ENCODE results near the gene PDE6D. TPM values are rescaled to one million over a fixed set of nuclear protein-coding genes. Genes with fewer than 3 reads are reported as not detected.
"Not testable (repeated sequence)": the region's sequence is repeated elsewhere in the genome, so short reads cannot be mapped to it uniquely, and the experiment has no call there.

The PDE6D gene
- total RNA-seq, 1 experiment from 2014 or later: 31.4 TPM

DNA sequence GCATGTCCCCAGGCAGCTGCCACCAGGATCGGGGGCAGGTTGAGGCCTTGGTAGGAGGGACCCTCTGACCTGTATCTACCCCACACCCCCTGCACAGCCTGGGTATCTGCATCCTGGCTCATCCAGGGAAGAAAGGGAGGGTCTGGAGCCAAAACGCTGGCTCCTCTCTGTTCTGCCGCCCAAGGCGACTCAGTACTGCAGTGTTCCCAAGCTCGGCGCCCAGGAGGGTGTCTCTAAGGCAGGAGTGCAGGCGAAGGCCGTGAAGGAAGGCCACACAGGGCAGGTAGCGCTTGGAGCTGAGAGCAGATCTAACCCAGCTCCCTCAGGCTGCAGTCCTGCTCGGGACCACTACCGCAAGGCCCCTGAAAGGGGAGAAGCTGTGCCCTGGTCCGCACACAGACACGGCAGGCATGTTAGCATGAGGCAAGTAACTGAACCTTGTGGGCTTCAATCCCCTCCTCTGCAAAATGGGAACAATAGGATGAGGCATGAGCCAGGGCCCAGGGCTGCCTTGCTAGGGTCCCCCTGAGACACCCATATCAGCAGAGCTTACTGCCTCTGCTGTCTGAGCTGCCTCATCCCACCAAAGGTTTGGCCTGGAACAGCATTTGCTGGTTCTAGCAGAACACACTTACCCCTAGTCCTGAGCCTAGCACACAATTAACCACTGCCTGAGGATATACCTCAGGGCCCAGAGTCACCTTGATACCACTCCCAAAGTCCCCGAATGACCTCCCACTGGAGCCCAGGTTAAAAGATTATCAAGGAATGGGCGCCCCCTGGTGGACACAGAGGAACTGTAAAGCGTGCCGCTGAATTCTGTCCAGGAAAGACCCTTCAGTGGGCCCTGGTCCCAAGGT is 66.2 kb downstream of the PDE6D start:
- no peak; the same call in none of the 2 replicates for TF ChIP-seq POLR2AphosphoS5 (IDR thresholded peaks at IDR 0.05; ENCODE audit: low read depth, low read length)
- 0 out of 2 replicates have a peak, but pooled peaks have one; percentile 21 for TF ChIP-seq SIN3A (IDR thresholded peaks at IDR 0.05; ENCODE audit: borderline replicate concordance, insufficient read depth, low read depth, low read length)
- TF ChIP-seq CTCF (IDR thresholded peaks at IDR 0.05): peak; percentile 91
- no peak; the same call in 1 of the 2 replicates for TF ChIP-seq TCF7L2 (IDR thresholded peaks at IDR 0.05; ENCODE audit: low read depth, low read length)
- peak overlapping the region; percentile 83 for H3K27ac ChIP-seq (ENCODE audit: low read length)
- DNase-seq (ENCODE audit: low read depth, low spot score) (no peak), ATAC-seq (peak; percentile 51)
- BruUV-seq (replicated peaks): no TSS peak
- H3K9me3 ChIP-seq (ENCODE audit: control insufficient read depth, insufficient read depth, low read depth, low read length): no peaks in the 10 kb centered on the region
- ChIA-PET CTCF (interaction anchor here (0.6 to 2.7 kb wide), 18 partner anchors 15 to 150 kb away, joined by 3 to 74 read pairs (median 3); no protein-coding TSS in a partner anchor), POLR2A (interaction anchor here (0.6 to 1.3 kb wide), 6 partner anchors 42 to 355 kb away, joined by 3 to 4 read pairs (median 3); no protein-coding TSS in a partner anchor)
- no peaks in the 10 kb centered on the region for H3K27me3 ChIP-seq (ENCODE audit: control insufficient read depth, insufficient read depth, low read length)
- in situ Hi-C loops (cut with HindIII; ENCODE audit: low pct_unique_long_range_greater_than_20kb, low sequenced_read_pairs) (no loop called here), intact Hi-C loops (cut with micrococcal nuclease; ENCODE audit: unreplicated experiment) (loop anchor here (1.0 to 2.0 kb wide), 3 partner anchors 38 to 103 kb away; no protein-coding TSS in a partner anchor)
- no peak overlapping the region for H3K4me3 ChIP-seq (ENCODE audit: low read depth in 2 of 2, low read length in 2 of 2)
- peaks cover 42% of the 10 kb centered on the region for H3K4me1 ChIP-seq (ENCODE audit: control insufficient read depth, insufficient read depth, low read length)
- peaks cover 11% of the 10 kb centered on the region for H3K36me3 ChIP-seq (ENCODE audit: control insufficient read depth, insufficient read depth, low read length)

GRCh38 chr2:231713730-231714638 is 67.1 kb downstream of the PDE6D start:
- TF ChIP-seq SIN3A (IDR thresholded peaks at IDR 0.05; ENCODE audit: borderline replicate concordance, insufficient read depth, low read depth, low read length): peak; percentile 14; the same call in 1 of the 2 replicates
- TF ChIP-seq POLR2AphosphoS5 (IDR thresholded peaks at IDR 0.05; ENCODE audit: low read depth, low read length): peak; percentile 85
- peak; percentile 94 for TF ChIP-seq CTCF (IDR thresholded peaks at IDR 0.05)
- TF ChIP-seq TCF7L2 (IDR thresholded peaks at IDR 0.05; ENCODE audit: low read depth, low read length): no peak
- TF ChIP-seq REST (IDR thresholded peaks at IDR 0.05; ENCODE audit: insufficient read depth in 1 of 2, low read depth in 2 of 2, low read length in 1 of 2): no peak

GRCh38 chr2:231713406-231713729 is 67.7 kb downstream of the PDE6D start:
- H3K9me3 ChIP-seq (ENCODE audit: control insufficient read depth, insufficient read depth, low read depth, low read length); BruUV-seq (replicated peaks); intact Hi-C loops (cut with micrococcal nuclease; ENCODE audit: unreplicated experiment); DNase-seq (ENCODE audit: low read depth, low spot score); H3K27me3 ChIP-seq (ENCODE audit: control insufficient read depth, insufficient read depth, low read length); H3K4me3 ChIP-seq (ENCODE audit: low read depth in 2 of 2, low read length in 2 of 2); in situ Hi-C loops (cut with HindIII; ENCODE audit: low pct_unique_long_range_greater_than_20kb, low sequenced_read_pairs): not testable (repeated sequence)
- ATAC-seq: peak; percentile 0; the same call in 1 of the 2 replicates
- H3K27ac ChIP-seq (ENCODE audit: low read length): peak overlapping the region; percentile 83
- ChIA-PET CTCF (interaction anchor here (0.8 to 2.7 kb wide), 8 partner anchors 18 to 72 kb away, joined by 3 to 74 read pairs (median 4); no protein-coding TSS in a partner anchor), POLR2A (interaction anchor here (1.3 kb wide), 1 partner anchor 55 kb away, joined by 3 read pairs; no protein-coding TSS in a partner anchor)
- H3K36me3 ChIP-seq (ENCODE audit: control insufficient read depth, insufficient read depth, low read length): peaks cover 14% of the 10 kb centered on the region
- H3K4me1 ChIP-seq (ENCODE audit: control insufficient read depth, insufficient read depth, low read length): peaks cover 42% of the 10 kb centered on the region

More at GRCh38 chr2:231713730-231714638, 67.1 kb downstream of the PDE6D start:
- no peak overlapping the region for H3K4me3 ChIP-seq (ENCODE audit: low read depth in 2 of 2, low read length in 2 of 2)
- H3K9me3 ChIP-seq (ENCODE audit: control insufficient read depth, insufficient read depth, low read depth, low read length): no peaks in the 10 kb centered on the region
- H3K27me3 ChIP-seq (ENCODE audit: control insufficient read depth, insufficient read depth, low read length): no peaks in the 10 kb centered on the region
- intact Hi-C loops (cut with micrococcal nuclease; ENCODE audit: unreplicated experiment) (loop anchor here (1.0 to 2.0 kb wide), 2 partner anchors 37 to 65 kb away; no protein-coding TSS in a partner anchor), in situ Hi-C loops (cut with HindIII; ENCODE audit: low pct_unique_long_range_greater_than_20kb, low sequenced_read_pairs) (no loop called here)
- ChIA-PET POLR2A (interaction anchor here (0.6 to 1.3 kb wide), 4 partner anchors 41 to 354 kb away, joined by 3 read pairs; no protein-coding TSS in a partner anchor), CTCF (interaction anchor here (0.6 to 2.7 kb wide), 19 partner anchors 14 to 588 kb away, joined by 3 to 74 read pairs (median 3); no protein-coding TSS in a partner anchor)
- ATAC-seq: peak; percentile 50
- H3K27ac ChIP-seq (ENCODE audit: low read length): peak overlapping the region; percentile 83
- peaks cover 14% of the 10 kb centered on the region for H3K36me3 ChIP-seq (ENCODE audit: control insufficient read depth, insufficient read depth, low read length)
- DNase-seq (ENCODE audit: low read depth, low spot score): no peak
- peaks cover 42% of the 10 kb centered on the region for H3K4me1 ChIP-seq (ENCODE audit: control insufficient read depth, insufficient read depth, low read length)
- BruUV-seq (replicated peaks): no TSS peak
